K562 (cell line): ENCODE results near the gene C11orf86. TPM values are rescaled to one million over a fixed set of nuclear protein-coding genes. Genes with fewer than 3 reads are reported as not detected.
A peak's percentile ranks its signal among the peaks of the same experiment; 100 is the strongest.

Experiments used
- ARID2 ChIP-seq: fragments of 450-650 bp; IDR thresholded peaks from 2 replicates; pipeline ENCODE4 v1.6.1; 2017; ENCODE audit warnings: antibody characterized with exemption, mild to moderate bottlenecking
- CBFA2T3 ChIP-seq: fragments of 450-650 bp; IDR thresholded peaks from 2 replicates; pipeline ENCODE4 v1.6.1; 2017
- CBX8 ChIP-seq: fragments of 200-600 bp; sonication (generic); IDR thresholded peaks from 2 replicates; pipeline ENCODE4 v1.6.1; 2012; ENCODE audit warnings: borderline replicate concordance, mixed run types, low read depth, mild to moderate bottlenecking, moderate library complexity, mixed read lengths, low read length, control low read depth, inconsistent platforms; ENCODE audit not compliant: poor library complexity, severe bottlenecking; ENCODE audit errors: extremely low read depth
- CREM ChIP-seq: IDR thresholded peaks from 2 replicates; pipeline ENCODE4 v1.6.1; 2014; ENCODE audit warnings: antibody characterized with exemption, low read depth
- DIDO1 ChIP-seq: fragments of 450-650 bp; IDR thresholded peaks from 2 replicates; pipeline ENCODE4 v1.6.1; 2016; ENCODE audit warnings: low read depth, missing biosample characterization, missing genetic modification characterization
- KDM5B ChIP-seq: fragments of 200-600 bp; sonication (generic); IDR thresholded peaks from 2 replicates; pipeline ENCODE4 v1.6.1; 2012; ENCODE audit warnings: low read depth, mild to moderate bottlenecking, moderate library complexity, low read length, control low read depth, inconsistent platforms; ENCODE audit not compliant: insufficient replicate concordance
- KLF6 ChIP-seq: fragments of 250-450 bp; sonication (Bioruptor Pico); IDR thresholded peaks from 2 replicates; pipeline ENCODE4 v1.4.0; 2020; ENCODE audit warnings: mild to moderate bottlenecking, moderate library complexity, borderline replicate concordance
- MTF1 ChIP-seq: fragments of 250-450 bp; sonication (Bioruptor Pico); IDR thresholded peaks from 2 replicates; pipeline ENCODE4 v1.9.0; 2021; ENCODE audit warnings: moderate library complexity, mild to moderate bottlenecking, inconsistent platforms, borderline replicate concordance
- NCOA4 ChIP-seq: fragments of 450-650 bp; IDR thresholded peaks from 2 replicates; pipeline ENCODE4 v1.6.1; 2018; ENCODE audit warnings: mild to moderate bottlenecking; ENCODE audit not compliant: partially characterized antibody
- NFIC ChIP-seq: fragments of 450-650 bp; IDR thresholded peaks from 2 replicates; pipeline ENCODE4 v1.6.1; 2017; ENCODE audit warnings: mild to moderate bottlenecking, inconsistent platforms
- NFRKB ChIP-seq: fragments of 450-650 bp; IDR thresholded peaks from 2 replicates; pipeline ENCODE4 v1.6.1; 2016; ENCODE audit warnings: low read depth
- RNF2 ChIP-seq: sonication (generic); IDR thresholded peaks from 2 replicates; pipeline ENCODE4 v1.6.1; 2016
- SMARCE1 ChIP-seq: fragments of 450-650 bp; IDR thresholded peaks from 2 replicates; pipeline ENCODE4 v1.7.1; 2016; ENCODE audit warnings: mild to moderate bottlenecking
- TAF1 ChIP-seq: IDR thresholded peaks from 2 replicates; pipeline ENCODE4 v1.6.1; 2011; ENCODE audit warnings: mild to moderate bottlenecking, low read length, moderate library complexity; ENCODE audit not compliant: insufficient read depth, control insufficient read depth, severe bottlenecking; ENCODE audit errors: extremely low read depth
- ZBTB8A ChIP-seq: fragments of 450-650 bp; IDR thresholded peaks from 2 replicates; pipeline ENCODE4 v1.6.1; 2018; ENCODE audit warnings: mild to moderate bottlenecking, moderate library complexity; ENCODE audit not compliant: partially characterized antibody
- ZEB2 ChIP-seq: fragments of 450-650 bp; IDR thresholded peaks from 2 replicates; pipeline ENCODE4 v1.6.1; 2016
- ZFP30 ChIP-seq: fragments of 250-450 bp; sonication (Bioruptor Pico); IDR thresholded peaks from 2 replicates; pipeline ENCODE4 v1.8.0; 2022; ENCODE audit warnings: moderate library complexity, mild to moderate bottlenecking, inconsistent platforms, borderline replicate concordance
- ZNF316 ChIP-seq: fragments of 450-650 bp; IDR thresholded peaks from 2 replicates; pipeline ENCODE4 v1.6.1; 2016
- polyA plus RNA-seq, 8 experiments: library from polyadenylated mRNA; depleted of rRNA in 4 of 8; stranded (reverse) in 5 of 8; unstranded in 3 of 8; fragments of >200 nt; fragmentation: Nextera tagmentation in 2 of 8; fragmentation: Illumina TruSeq in 1 of 8; extraction: Ambion mirVana in 2 of 8; extraction: Trizol in 1 of 8; gene quantifications; 2 replicates each; pipeline versions ENCODE4 v1.2.1 to v1.2.3, GENCODE V29; 2011 to 2014; ENCODE audit warnings: inconsistent platforms in 1 of 8, missing spikeins in 1 of 8
- total RNA-seq, 7 experiments: library from RNA; depleted of rRNA in 6 of 7; stranded (reverse); fragments of >200 nt in 6 of 7; fragmentation: Illumina TruSeq in 2 of 7; extraction: Trizol in 2 of 7; gene quantifications; 2 replicates each; pipeline versions ENCODE4 v1.2.1 to v1.2.3, GENCODE V29; 2011 to 2021; ENCODE audit warnings: low replicate concordance in 1 of 7
- TF ChIP-seq, protein P1 (sequence below), 2 experiments: fragments of 450-650 bp; conservative IDR thresholded peaks; 2 replicates each; pipeline ENCODE4 v1.6.1; 2017; ENCODE audit warnings: mild to moderate bottlenecking in 2 of 2, moderate library complexity in 2 of 2
- TF ChIP-seq, protein P2 (sequence below): sonication (generic); formaldehyde crosslinking; IDR thresholded peaks from 2 replicates; pipeline ENCODE4 v1.8.1; 2023; ENCODE audit warnings: mild to moderate bottlenecking, missing genetic modification reagents
- TF ChIP-seq, protein P3 (sequence below): fragments of 250-450 bp; sonication (Bioruptor Pico); IDR thresholded peaks from 2 replicates; pipeline ENCODE4 v1.5.0; 2022; ENCODE audit warnings: mild to moderate bottlenecking

The C11orf86 gene
- total and polyA plus RNA-seq, 9 of the 15 experiments (the other 6 are each of a cell fraction or from before 2014, with no cell fraction given), result not detected

DNA sequence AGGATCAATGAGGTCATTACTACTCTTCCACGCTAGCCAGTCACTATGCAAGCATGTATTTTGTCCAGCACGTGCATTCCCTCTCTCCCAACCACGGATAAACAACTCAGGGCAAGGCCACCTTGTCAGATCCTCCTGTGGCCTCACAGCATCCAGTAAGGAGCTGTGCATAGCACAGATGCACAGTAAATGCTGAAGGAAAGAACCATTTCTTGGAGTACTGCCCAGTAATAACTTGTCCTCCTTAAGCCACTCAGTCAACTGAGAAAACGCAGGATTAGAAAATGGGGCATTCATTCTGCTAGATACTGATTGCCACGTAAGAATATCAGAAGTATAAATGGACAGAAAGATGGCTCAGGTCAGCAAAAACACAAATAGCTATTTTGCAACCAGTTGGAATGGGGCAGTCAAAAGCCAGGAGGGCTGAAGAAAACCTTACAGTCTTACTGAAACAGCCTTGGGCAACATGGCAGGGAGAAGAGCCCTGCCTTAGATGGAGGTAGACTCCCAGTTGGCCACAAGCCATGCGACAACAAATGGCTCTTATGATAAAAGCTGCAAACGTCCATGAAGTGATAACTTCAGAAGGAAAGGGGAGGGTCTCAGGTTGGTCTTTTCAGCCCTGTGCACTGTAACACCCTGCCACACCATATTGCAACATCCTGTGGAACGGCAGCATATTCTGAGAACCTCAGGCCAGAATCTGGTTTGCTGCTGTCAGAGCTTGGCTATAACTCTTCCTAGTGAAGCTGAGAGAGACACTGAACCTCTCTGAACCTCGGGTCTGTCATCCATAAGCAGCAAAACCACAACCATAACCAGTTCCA is 39.9 kb upstream of the C11orf86 start (continued):
- TF ChIP-seq, protein P1, sequence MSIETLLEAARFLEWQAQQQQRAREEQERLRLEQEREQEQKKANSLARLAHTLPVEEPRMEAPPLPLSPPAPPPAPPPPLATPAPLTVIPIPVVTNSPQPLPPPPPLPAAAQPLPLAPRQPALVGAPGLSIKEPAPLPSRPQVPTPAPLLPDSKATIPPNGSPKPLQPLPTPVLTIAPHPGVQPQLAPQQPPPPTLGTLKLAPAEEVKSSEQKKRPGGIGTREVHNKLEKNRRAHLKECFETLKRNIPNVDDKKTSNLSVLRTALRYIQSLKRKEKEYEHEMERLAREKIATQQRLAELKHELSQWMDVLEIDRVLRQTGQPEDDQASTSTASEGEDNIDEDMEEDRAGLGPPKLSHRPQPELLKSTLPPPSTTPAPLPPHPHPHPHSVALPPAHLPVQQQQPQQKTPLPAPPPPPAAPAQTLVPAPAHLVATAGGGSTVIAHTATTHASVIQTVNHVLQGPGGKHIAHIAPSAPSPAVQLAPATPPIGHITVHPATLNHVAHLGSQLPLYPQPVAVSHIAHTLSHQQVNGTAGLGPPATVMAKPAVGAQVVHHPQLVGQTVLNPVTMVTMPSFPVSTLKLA (conservative IDR thresholded peaks at IDR 0.05), result peak; percentile 40 to 59; a peak in 2 of 4 replicates
- TF ChIP-seq NFRKB (peak; percentile 78), CBFA2T3 (peak; percentile 84), MTF1 (CRISPR knock-in tag) (no peak), KDM5B (peak; percentile 31), TAF1 (peak; percentile 25), ZNF316 (peak; percentile 59), ZBTB8A (no peak), NCOA4 (no peak), DIDO1 (tag) (no peak), NFIC (peak; percentile 96), RNF2 (peak; percentile 50; the same call in 1 of the 2 replicates), ARID2 (no peak), CREM (no peak), CBX8 (no peak), KLF6 (CRISPR knock-in tag) (0 out of 2 replicates have a peak, but pooled peaks have one; percentile 6), ZFP30 (no peak), SMARCE1 (peak; percentile 40; the same call in 1 of the 2 replicates), ZEB2 (no peak; the same call in 1 of the 2 replicates)
- TF ChIP-seq, protein P2, sequence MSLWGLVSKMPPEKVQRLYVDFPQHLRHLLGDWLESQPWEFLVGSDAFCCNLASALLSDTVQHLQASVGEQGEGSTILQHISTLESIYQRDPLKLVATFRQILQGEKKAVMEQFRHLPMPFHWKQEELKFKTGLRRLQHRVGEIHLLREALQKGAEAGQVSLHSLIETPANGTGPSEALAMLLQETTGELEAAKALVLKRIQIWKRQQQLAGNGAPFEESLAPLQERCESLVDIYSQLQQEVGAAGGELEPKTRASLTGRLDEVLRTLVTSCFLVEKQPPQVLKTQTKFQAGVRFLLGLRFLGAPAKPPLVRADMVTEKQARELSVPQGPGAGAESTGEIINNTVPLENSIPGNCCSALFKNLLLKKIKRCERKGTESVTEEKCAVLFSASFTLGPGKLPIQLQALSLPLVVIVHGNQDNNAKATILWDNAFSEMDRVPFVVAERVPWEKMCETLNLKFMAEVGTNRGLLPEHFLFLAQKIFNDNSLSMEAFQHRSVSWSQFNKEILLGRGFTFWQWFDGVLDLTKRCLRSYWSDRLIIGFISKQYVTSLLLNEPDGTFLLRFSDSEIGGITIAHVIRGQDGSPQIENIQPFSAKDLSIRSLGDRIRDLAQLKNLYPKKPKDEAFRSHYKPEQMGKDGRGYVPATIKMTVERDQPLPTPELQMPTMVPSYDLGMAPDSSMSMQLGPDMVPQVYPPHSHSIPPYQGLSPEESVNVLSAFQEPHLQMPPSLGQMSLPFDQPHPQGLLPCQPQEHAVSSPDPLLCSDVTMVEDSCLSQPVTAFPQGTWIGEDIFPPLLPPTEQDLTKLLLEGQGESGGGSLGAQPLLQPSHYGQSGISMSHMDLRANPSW (CRISPR knock-in tag), result no peak
- TF ChIP-seq, protein P3, sequence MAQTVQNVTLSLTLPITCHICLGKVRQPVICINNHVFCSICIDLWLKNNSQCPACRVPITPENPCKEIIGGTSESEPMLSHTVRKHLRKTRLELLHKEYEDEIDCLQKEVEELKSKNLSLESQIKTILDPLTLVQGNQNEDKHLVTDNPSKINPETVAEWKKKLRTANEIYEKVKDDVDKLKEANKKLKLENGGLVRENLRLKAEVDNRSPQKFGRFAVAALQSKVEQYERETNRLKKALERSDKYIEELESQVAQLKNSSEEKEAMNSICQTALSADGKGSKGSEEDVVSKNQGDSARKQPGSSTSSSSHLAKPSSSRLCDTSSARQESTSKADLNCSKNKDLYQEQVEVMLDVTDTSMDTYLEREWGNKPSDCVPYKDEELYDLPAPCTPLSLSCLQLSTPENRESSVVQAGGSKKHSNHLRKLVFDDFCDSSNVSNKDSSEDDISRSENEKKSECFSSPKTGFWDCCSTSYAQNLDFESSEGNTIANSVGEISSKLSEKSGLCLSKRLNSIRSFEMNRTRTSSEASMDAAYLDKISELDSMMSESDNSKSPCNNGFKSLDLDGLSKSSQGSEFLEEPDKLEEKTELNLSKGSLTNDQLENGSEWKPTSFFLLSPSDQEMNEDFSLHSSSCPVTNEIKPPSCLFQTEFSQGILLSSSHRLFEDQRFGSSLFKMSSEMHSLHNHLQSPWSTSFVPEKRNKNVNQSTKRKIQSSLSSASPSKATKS (CRISPR knock-in tag), result no peak
